ENCODE data around the gene CNNM3.

Gene CNNM3

DNA sequence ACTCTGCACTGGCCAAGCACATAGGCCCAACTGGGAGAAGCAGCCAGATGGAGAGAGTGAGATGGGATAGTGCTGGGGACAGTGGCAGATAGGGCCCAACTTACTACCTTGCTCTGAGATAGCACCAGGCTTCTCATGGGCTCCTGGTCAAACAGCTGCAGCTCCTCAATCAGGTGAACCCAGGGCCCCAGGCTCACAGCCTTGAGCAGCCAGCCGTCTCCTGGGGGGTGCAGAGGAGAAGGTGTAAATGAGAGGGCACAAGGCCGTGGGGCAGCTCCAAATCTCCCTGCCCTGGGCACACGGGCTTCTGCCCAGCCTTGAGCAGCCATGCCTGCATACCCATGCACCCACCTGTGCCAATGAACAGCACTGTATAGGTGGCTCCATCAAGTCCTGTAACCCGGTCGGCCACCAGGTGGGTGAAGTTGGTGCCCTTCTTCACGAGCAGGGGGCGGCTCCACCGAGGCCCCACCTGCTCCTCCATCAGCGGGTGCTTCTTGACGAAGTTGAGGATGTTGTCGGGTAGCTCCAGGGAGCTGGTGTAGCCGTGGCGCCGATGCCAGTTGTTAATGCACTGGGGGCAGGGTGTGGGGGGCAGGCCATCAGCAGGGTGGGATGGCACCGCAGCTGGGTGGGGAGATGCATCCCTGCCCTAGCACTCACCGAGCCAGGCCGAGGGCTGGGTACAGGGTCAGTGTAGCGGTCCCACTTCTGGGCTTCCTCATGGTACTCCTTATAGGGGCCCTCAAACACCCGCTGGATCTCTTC is 47.7 kb downstream of the CNNM3 start:
- DNase-seq (ENCODE audit: low read depth) = no peak
- TF ChIP-seq, protein P1, sequence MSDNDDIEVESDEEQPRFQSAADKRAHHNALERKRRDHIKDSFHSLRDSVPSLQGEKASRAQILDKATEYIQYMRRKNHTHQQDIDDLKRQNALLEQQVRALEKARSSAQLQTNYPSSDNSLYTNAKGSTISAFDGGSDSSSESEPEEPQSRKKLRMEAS (IDR thresholded peaks at IDR 0.05; ENCODE audit: low read depth, low read length) = no peak
- TF ChIP-seq POLR2A (IDR thresholded peaks at IDR 0.05; ENCODE audit: extremely low read depth, insufficient read length) = no peak
- TF ChIP-seq, protein P2, sequence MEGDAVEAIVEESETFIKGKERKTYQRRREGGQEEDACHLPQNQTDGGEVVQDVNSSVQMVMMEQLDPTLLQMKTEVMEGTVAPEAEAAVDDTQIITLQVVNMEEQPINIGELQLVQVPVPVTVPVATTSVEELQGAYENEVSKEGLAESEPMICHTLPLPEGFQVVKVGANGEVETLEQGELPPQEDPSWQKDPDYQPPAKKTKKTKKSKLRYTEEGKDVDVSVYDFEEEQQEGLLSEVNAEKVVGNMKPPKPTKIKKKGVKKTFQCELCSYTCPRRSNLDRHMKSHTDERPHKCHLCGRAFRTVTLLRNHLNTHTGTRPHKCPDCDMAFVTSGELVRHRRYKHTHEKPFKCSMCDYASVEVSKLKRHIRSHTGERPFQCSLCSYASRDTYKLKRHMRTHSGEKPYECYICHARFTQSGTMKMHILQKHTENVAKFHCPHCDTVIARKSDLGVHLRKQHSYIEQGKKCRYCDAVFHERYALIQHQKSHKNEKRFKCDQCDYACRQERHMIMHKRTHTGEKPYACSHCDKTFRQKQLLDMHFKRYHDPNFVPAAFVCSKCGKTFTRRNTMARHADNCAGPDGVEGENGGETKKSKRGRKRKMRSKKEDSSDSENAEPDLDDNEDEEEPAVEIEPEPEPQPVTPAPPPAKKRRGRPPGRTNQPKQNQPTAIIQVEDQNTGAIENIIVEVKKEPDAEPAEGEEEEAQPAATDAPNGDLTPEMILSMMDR (IDR thresholded peaks at IDR 0.05; ENCODE audit: low read depth, low read length) = no peak
- TF ChIP-seq MYC (IDR thresholded peaks at IDR 0.05; ENCODE audit: low read depth, low read length) = no peak
- H3K4me3 ChIP-seq (ENCODE audit: low read depth, low read length) = no peak overlapping the region

DNA sequence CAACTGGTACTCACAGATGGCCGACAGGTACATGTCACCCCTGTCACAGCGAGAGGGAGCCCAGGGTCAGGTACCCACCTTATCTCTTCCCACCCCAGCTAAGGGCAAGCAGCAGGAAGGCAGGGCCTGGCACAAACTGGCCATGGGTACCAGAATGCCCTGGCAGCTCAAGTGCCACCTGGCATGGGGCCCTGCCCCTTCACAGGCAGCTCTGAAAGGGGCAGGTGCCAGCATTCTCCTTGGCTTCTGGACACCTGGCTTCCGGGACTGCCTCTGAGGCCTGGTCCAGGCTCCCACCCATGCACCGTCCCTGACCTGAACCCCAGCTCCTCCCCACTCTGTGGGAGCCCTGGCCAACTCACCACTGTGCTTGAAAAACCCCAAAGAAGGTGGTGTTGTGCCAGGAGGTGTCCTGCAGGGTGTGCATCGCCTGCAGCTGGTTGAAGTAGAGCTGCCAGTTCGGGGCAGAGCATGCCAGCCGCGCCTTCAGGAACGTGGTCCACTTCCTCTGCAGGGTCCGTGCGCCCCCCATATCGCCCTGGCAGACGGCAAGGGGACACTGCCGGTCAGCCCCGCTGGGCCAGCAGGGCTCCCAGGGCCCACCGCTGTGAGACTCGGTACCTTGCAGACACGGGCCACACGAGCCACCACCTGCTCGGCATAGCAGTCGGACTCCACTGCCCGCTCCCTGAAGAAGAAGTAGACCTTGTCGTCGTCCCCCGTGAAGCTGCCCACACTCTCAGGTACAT is 48.4 kb downstream of the CNNM3 start:
- TF ChIP-seq, protein P1 (IDR thresholded peaks at IDR 0.05; ENCODE audit: low read depth, low read length) = no peak
- TF ChIP-seq POLR2A (IDR thresholded peaks at IDR 0.05; ENCODE audit: extremely low read depth, insufficient read length) = no peak
- TF ChIP-seq, protein P2 (IDR thresholded peaks at IDR 0.05; ENCODE audit: low read depth, low read length) = no peak
- no peak for TF ChIP-seq MYC (IDR thresholded peaks at IDR 0.05; ENCODE audit: low read depth, low read length)
- no peak overlapping the region for H3K4me3 ChIP-seq (ENCODE audit: low read depth, low read length)
- no peak for DNase-seq (ENCODE audit: low read depth)

DNA sequence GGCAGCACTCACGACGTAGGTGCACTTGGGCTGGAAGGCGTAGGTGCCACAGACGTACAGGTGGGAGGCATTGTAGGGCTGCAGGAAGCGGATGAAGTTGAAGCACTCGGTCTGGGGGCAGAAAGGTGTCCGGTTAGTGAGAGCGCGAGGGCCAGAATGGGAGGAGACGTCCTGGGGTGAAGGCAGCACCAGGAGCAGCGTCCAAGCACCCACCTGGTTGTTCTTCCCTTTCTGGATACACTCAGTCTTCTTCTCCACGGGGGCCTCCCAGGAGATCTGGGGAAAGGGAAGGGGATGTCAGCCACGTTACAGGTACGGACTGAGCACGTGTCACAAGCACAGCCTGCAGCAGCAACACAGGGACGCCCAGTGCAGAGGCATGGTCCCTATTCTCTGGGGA is 49.6 kb downstream of the CNNM3 start:
- TF ChIP-seq, protein P2 (IDR thresholded peaks at IDR 0.05; ENCODE audit: low read depth, low read length) = no peak
- TF ChIP-seq, protein P1 (IDR thresholded peaks at IDR 0.05; ENCODE audit: low read depth, low read length) = no peak
- no peak for TF ChIP-seq MYC (IDR thresholded peaks at IDR 0.05; ENCODE audit: low read depth, low read length)
- no peak for TF ChIP-seq POLR2A (IDR thresholded peaks at IDR 0.05; ENCODE audit: extremely low read depth, insufficient read length)
- no peak overlapping the region for H3K4me3 ChIP-seq (ENCODE audit: low read depth, low read length)
- DNase-seq (ENCODE audit: low read depth) = no peak

DNA sequence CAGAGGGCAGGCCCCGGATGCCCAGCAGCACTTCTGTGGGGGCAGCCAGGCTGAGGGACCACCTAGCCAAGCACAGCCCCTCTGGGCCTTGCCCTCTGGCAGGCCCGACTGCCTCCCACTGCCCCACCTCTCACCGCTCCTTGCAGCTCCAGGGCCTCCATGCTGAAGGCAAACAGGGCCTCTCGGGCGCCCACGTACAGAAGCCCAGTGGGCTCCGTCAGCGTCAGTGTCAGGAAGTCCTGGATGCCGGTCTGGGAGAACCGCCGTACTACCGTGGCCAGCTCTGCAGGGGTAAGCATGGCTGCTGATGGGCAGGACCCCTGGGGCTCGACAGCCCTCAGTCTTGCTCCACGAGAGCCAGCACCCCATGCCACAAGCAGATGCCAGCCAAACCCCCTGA is 50.1 kb downstream of the CNNM3 start:
- H3K4me3 ChIP-seq (ENCODE audit: low read depth, low read length) = no peak overlapping the region
- DNase-seq (ENCODE audit: low read depth) = no peak
- TF ChIP-seq, protein P1 (IDR thresholded peaks at IDR 0.05; ENCODE audit: low read depth, low read length) = no peak
- TF ChIP-seq MYC (IDR thresholded peaks at IDR 0.05; ENCODE audit: low read depth, low read length) (no peak), POLR2A (IDR thresholded peaks at IDR 0.05; ENCODE audit: extremely low read depth, insufficient read length) (no peak)
- TF ChIP-seq, protein P2 (IDR thresholded peaks at IDR 0.05; ENCODE audit: low read depth, low read length) = no peak

DNA sequence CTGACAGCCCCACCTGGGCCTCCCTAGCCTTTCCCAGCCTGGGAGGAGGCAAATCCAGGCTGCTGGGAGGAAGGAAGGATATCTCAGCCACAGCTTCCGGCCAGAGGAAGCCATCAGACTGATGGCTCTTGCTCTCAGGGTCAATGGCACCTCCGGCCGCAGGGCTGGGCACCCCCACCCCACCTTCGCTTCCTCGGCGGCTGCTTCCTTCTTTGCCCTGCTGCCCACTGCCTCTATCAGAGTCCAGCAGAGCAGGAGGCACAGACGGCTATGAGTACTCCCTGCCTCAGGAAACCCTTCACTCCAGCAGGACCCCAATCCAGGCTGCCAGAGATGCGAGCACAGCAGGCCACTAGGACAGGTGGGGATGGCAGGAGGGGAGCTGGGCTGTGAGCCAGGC is 50.5 kb downstream of the CNNM3 start:
- DNase-seq (ENCODE audit: low read depth) = no peak
- TF ChIP-seq POLR2A (IDR thresholded peaks at IDR 0.05; ENCODE audit: extremely low read depth, insufficient read length) = no peak
- no peak for TF ChIP-seq MYC (IDR thresholded peaks at IDR 0.05; ENCODE audit: low read depth, low read length)
- no peak overlapping the region for H3K4me3 ChIP-seq (ENCODE audit: low read depth, low read length)

Data from NB4 (cell line).